ENCODE results near the gene CGB5. TPM values are rescaled to one million over a fixed set of nuclear protein-coding genes. Genes with fewer than 3 reads are reported as not detected.

Gene CGB5
- total RNA-seq, 1 experiment from 2014 or later = not detected

DNA sequence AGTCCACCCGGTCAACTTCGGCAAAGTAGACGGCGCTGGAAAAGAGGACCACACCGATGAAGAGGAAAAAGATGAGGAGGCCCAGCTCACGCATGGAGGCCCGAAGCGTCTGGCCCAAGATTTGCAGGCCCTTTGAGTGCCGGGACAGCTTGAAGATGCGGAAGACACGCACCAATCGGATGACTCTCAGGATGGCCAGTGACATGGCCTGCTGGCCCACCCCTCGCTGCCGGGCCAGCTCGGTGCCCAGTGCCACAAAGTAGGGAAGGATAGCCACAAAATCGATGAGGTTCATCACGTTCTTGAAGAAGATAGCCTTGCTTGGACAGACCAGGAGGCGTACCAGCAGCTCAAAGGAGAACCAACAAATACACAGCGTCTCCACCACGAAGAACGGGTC, 26.8 kb downstream of the CGB5 start:
- no peak for DNase-seq
- ChIA-PET CTCF (no interaction called here), POLR2A (no interaction called here)
- BruUV-seq (replicated peaks) = no TSS peak
- H3K36me3 Mint-ChIP-seq (ENCODE audit: insufficient read depth, unreplicated experiment) = peaks cover 19% of the 10 kb centered on the region
- Histone ChIP-seq H3K9me3 (no peaks in the 10 kb centered on the region), H3K36me3 (ENCODE audit: control insufficient read depth, insufficient read depth, low read length) (no peaks in the 10 kb centered on the region), H3K4me3 (ENCODE audit: low read depth, low read length) (no peak overlapping the region), H3K4me1 (peaks cover 29% of the 10 kb centered on the region), H3K27me3 (replicated peaks; ENCODE audit: control insufficient read depth, insufficient read depth, low read length) (no peaks in the 10 kb centered on the region)
- intact Hi-C loops (cut with micrococcal nuclease; ENCODE audit: unreplicated experiment) = loop anchor here (5.0 kb wide), 2 partner anchors 78 to 283 kb away; partner anchors contain the start of genes GYS1 and RUVBL2
- TF ChIP-seq, protein P1, sequence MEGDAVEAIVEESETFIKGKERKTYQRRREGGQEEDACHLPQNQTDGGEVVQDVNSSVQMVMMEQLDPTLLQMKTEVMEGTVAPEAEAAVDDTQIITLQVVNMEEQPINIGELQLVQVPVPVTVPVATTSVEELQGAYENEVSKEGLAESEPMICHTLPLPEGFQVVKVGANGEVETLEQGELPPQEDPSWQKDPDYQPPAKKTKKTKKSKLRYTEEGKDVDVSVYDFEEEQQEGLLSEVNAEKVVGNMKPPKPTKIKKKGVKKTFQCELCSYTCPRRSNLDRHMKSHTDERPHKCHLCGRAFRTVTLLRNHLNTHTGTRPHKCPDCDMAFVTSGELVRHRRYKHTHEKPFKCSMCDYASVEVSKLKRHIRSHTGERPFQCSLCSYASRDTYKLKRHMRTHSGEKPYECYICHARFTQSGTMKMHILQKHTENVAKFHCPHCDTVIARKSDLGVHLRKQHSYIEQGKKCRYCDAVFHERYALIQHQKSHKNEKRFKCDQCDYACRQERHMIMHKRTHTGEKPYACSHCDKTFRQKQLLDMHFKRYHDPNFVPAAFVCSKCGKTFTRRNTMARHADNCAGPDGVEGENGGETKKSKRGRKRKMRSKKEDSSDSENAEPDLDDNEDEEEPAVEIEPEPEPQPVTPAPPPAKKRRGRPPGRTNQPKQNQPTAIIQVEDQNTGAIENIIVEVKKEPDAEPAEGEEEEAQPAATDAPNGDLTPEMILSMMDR (IDR thresholded peaks at IDR 0.05; ENCODE audit: insufficient read depth in 1 of 2, low read depth in 1 of 2, low read length in 1 of 2, severe bottlenecking in 1 of 2, unreplicated experiment in 1 of 2) = no peak
- H3K4me3 Mint-ChIP-seq (ENCODE audit: unreplicated experiment) = peak overlapping the region; percentile 6
- H3K27me3 Mint-ChIP-seq (ENCODE audit: insufficient read depth, unreplicated experiment) = no peaks in the 10 kb centered on the region
- H3K9me3 Mint-ChIP-seq (ENCODE audit: unreplicated experiment) = peaks cover 22% of the 10 kb centered on the region
- peaks cover 39% of the 10 kb centered on the region for H3K4me1 Mint-ChIP-seq (ENCODE audit: low read depth, unreplicated experiment)
- no peak overlapping the region for H3K27ac Mint-ChIP-seq (ENCODE audit: unreplicated experiment)

DNA sequence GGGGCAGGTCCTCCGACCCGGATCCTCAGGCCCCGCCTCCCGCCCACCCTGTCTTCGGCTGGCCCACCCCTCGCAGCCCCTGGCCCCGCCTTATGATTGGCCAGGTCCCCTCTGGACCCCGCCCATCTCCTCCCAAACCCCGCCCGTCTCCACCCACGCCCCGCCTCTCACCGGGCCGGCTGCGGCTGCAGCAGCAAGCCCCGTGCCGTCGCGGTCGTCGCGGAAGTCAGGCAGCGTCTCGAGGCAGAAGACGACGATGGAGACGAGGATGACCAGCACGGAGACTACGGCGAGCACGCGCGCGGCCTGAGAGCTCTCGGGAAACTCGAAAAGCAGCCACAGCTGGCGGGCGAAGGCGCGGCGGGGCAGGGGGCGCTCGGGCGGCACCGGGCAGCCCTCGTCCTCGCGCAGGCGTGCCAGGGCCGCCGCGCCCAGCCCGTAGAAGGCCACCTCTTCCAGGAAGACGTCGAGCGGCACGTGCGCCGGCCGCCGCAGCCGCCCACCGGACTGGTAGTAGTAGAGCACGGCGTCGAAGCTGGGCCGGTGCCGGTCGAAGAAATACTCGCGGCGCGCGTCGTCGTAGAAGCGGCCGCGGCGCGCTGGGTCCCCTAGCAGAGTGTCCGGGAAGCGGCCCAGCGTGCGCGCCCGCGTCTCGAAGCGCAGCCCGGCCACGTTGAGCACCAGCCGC, 28.4 kb downstream of the CGB5 start:
- Mint-ChIP-seq H3K4me1 (ENCODE audit: low read depth, unreplicated experiment) (peaks cover 25% of the 10 kb centered on the region), H3K9me3 (ENCODE audit: unreplicated experiment) (peaks cover 22% of the 10 kb centered on the region), H3K27ac (ENCODE audit: unreplicated experiment) (peak overlapping the region; percentile 83), H3K27me3 (ENCODE audit: insufficient read depth, unreplicated experiment) (no peaks in the 10 kb centered on the region), H3K36me3 (ENCODE audit: insufficient read depth, unreplicated experiment) (peaks cover 19% of the 10 kb centered on the region), H3K4me3 (ENCODE audit: unreplicated experiment) (peak overlapping the region; percentile 78)
- intact Hi-C loops (cut with micrococcal nuclease; ENCODE audit: unreplicated experiment) = loop anchor here (5.0 kb wide), 2 partner anchors 80 to 285 kb away; partner anchors contain the start of genes GYS1 and RUVBL2
- DNase-seq = peak; percentile 88 to 92
- TF ChIP-seq, protein P1 (IDR thresholded peaks at IDR 0.05; ENCODE audit: insufficient read depth in 1 of 2, low read depth in 1 of 2, low read length in 1 of 2, severe bottlenecking in 1 of 2, unreplicated experiment in 1 of 2) = no peak
- BruUV-seq (replicated peaks) = no TSS peak
- ChIA-PET POLR2A (no interaction called here), CTCF (interaction anchor here (0.6 to 1.0 kb wide), 4 partner anchors 78 to 1497 kb away, joined by 3 to 4 read pairs (median 3); partner anchors contain the start of gene RUVBL2)
- no peaks in the 10 kb centered on the region for H3K36me3 ChIP-seq (ENCODE audit: control insufficient read depth, insufficient read depth, low read length)
- H3K4me1 ChIP-seq = peaks cover 17% of the 10 kb centered on the region
- H3K9me3 ChIP-seq = no peaks in the 10 kb centered on the region
- no peaks in the 10 kb centered on the region for H3K27me3 ChIP-seq (replicated peaks; ENCODE audit: control insufficient read depth, insufficient read depth, low read length)
- peak overlapping the region; percentile 55 for H3K4me3 ChIP-seq (ENCODE audit: low read depth, low read length)

DNA sequence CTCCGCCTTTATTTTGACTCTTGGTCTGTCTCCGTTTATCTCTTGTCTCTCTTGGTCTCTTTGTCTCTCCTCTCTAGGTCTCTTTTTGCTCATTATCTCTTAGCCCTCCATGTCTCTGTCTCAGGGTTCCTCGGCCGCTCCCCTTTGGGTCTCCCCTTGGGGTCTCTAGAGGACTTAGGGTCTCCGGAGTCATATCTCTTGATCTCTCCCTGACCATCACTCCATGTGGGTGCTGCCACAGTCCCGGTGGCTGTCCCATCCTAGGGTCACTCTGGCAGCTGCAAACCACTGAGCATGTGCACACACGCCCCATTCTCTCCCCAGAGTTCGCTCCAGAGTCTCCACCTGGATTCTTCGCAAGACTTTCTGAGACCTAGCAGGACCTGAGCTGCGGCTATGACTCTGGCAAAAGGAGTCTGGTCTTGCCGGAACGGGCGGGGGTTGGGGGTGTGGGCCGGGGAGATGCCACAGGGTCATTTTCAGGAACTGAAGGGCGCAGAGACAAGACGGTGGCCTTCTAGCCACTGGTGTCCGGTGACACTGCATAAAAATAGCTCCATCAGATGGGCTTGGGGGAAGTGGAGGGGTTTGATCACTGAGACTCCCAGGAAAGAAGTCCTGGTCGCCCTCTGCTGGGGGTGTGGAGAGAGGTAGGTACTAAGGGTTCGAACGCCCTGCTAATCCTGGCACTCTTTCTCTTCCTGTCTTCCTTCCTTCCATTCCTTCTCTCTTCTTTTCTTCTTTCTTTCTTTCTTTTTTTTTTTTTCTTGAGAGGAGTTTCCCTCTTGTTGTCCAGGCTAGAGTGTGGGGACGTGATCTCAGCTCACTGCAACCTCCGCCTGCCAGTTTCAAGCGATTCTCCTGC, 30.1 kb downstream of the CGB5 start:
- Mint-ChIP-seq H3K9me3 (ENCODE audit: unreplicated experiment) (peaks cover 15% of the 10 kb centered on the region), H3K36me3 (ENCODE audit: insufficient read depth, unreplicated experiment) (peaks cover 19% of the 10 kb centered on the region), H3K4me1 (ENCODE audit: low read depth, unreplicated experiment) (peaks cover 17% of the 10 kb centered on the region), H3K27ac (ENCODE audit: unreplicated experiment) (peak overlapping the region; percentile 60), H3K27me3 (ENCODE audit: insufficient read depth, unreplicated experiment) (no peaks in the 10 kb centered on the region), H3K4me3 (ENCODE audit: unreplicated experiment) (peak overlapping the region; percentile 78)
- Histone ChIP-seq H3K4me1 (peaks cover 11% of the 10 kb centered on the region), H3K9me3 (no peaks in the 10 kb centered on the region), H3K36me3 (ENCODE audit: control insufficient read depth, insufficient read depth, low read length) (no peaks in the 10 kb centered on the region), H3K27me3 (replicated peaks; ENCODE audit: control insufficient read depth, insufficient read depth, low read length) (no peaks in the 10 kb centered on the region), H3K4me3 (ENCODE audit: low read depth, low read length) (no peak overlapping the region)
- peak; percentile 59 to 72 for DNase-seq
- ChIA-PET CTCF (interaction anchor here (0.6 to 1.8 kb wide), 15 partner anchors 9 to 155 kb away, joined by 3 to 16 read pairs (median 8); partner anchors contain the start of genes CGB7, GYS1, NTF4 and RUVBL2), POLR2A (interaction anchor here (0.7 to 1.3 kb wide), 2 partner anchors 9 to 54 kb away, joined by 3 to 7 read pairs; partner anchors contain the start of gene NTF4)
- intact Hi-C loops (cut with micrococcal nuclease; ENCODE audit: unreplicated experiment) = loop anchor here (1.0 to 5.0 kb wide), 3 partner anchors 56 to 286 kb away; partner anchors contain the start of genes GYS1, LHB and RUVBL2
- TF ChIP-seq, protein P1 (IDR thresholded peaks at IDR 0.05; ENCODE audit: insufficient read depth in 1 of 2, low read depth in 1 of 2, low read length in 1 of 2, severe bottlenecking in 1 of 2, unreplicated experiment in 1 of 2) = peak; percentile 44 to 53
- no TSS peak for BruUV-seq (replicated peaks)
